Measurements from ENCODE around the gene GPR137.

The GPR137 gene

DNA sequence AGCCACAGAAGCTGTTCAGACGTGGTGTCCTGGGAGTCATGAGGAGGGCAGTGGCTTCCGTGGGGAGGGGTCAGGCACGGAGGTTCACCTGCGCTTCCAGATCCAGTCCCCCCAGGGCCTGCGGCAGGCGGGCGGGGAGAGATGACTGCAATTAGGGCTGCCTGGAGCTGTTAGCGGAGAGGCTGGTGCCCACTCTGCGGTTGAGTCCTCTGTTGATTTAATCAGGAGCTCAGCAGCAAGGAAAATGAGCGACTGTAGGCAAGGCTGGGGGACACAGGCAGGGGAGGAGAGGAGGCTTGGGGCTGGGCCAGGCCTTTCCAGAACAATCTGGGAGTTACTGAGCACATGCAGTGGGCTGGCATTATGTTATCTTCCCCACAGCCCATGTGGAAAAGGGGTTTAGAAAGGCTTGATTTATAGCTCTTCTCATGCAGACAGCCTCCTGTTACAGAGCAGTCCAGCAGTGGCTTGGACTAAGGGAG, 21.2 kb upstream of the GPR137 start:
- no peak for DNase-seq (ENCODE audit: extremely low spot score)
- POLR2A ChIA-PET: interaction anchor here (0.6 to 2.3 kb wide), 6 partner anchors 17 to 79 kb away, joined by 3 to 5 read pairs (median 3); partner anchors contain the start of genes PPP1R14B, STIP1 and TRMT112
- CTCF ChIA-PET: no interaction called here
- TF ChIP-seq FOXK2 (IDR thresholded peaks at IDR 0.05) (no peak), SP1 (IDR thresholded peaks at IDR 0.05) (no peak), ZNF384 (IDR thresholded peaks at IDR 0.05) (no peak), PKNOX1 (IDR thresholded peaks at IDR 0.05) (no peak), FOXA1 (IDR thresholded peaks at IDR 0.05) (no peak), FOXM1 (IDR thresholded peaks at IDR 0.05; ENCODE audit: borderline replicate concordance) (no peak), ARNT (IDR thresholded peaks at IDR 0.05) (no peak), L3MBTL2 (conservative IDR thresholded peaks at IDR 0.05) (no peak), NFRKB (IDR thresholded peaks at IDR 0.05) (no peak), BHLHE40 (IDR thresholded peaks at IDR 0.05; ENCODE audit: borderline replicate concordance) (no peak), TARDBP (IDR thresholded peaks at IDR 0.05) (no peak), LEF1 (IDR thresholded peaks at IDR 0.05; ENCODE audit: borderline replicate concordance) (no peak), ELF4 (IDR thresholded peaks at IDR 0.05) (no peak), CTBP1 (IDR thresholded peaks at IDR 0.05; ENCODE audit: borderline replicate concordance) (no peak), SUZ12 (IDR thresholded peaks at IDR 0.05) (no peak), HDGF (IDR thresholded peaks at IDR 0.05; ENCODE audit: borderline replicate concordance) (no peak)

GRCh38 chr11:64265176-64266160, 20.2 kb upstream of the GPR137 start:
- TF ChIP-seq SP1 (IDR thresholded peaks at IDR 0.05) (no peak), TARDBP (IDR thresholded peaks at IDR 0.05) (no peak), NFRKB (IDR thresholded peaks at IDR 0.05) (no peak), FOXK2 (IDR thresholded peaks at IDR 0.05) (no peak), ARNT (IDR thresholded peaks at IDR 0.05) (no peak), SUZ12 (IDR thresholded peaks at IDR 0.05) (no peak), LEF1 (IDR thresholded peaks at IDR 0.05; ENCODE audit: borderline replicate concordance) (no peak), HDGF (IDR thresholded peaks at IDR 0.05; ENCODE audit: borderline replicate concordance) (no peak), BHLHE40 (IDR thresholded peaks at IDR 0.05; ENCODE audit: borderline replicate concordance) (no peak), FOXM1 (IDR thresholded peaks at IDR 0.05; ENCODE audit: borderline replicate concordance) (no peak), CTBP1 (IDR thresholded peaks at IDR 0.05; ENCODE audit: borderline replicate concordance) (no peak), PKNOX1 (IDR thresholded peaks at IDR 0.05) (no peak)
- POLR2A ChIA-PET: interaction anchor here (0.7 to 2.3 kb wide), 5 partner anchors 10 to 26 kb away, joined by 3 to 5 read pairs (median 3); partner anchors contain the start of gene PPP1R14B
- DNase-seq (ENCODE audit: extremely low spot score): no peak
- CTCF ChIA-PET: no interaction called here

- CTCF ChIA-PET: no interaction called here
- POLR2A ChIA-PET: no interaction called here
- TF ChIP-seq ARNT (IDR thresholded peaks at IDR 0.05): no peak
- TF ChIP-seq TARDBP (IDR thresholded peaks at IDR 0.05): no peak
- TF ChIP-seq L3MBTL2 (conservative IDR thresholded peaks at IDR 0.05): no peak
- TF ChIP-seq ZNF384 (IDR thresholded peaks at IDR 0.05): no peak
- TF ChIP-seq ELF4 (IDR thresholded peaks at IDR 0.05): no peak
- no peak for TF ChIP-seq PKNOX1 (IDR thresholded peaks at IDR 0.05)
- no peak for TF ChIP-seq HDGF (IDR thresholded peaks at IDR 0.05; ENCODE audit: borderline replicate concordance)
- TF ChIP-seq CTBP1 (IDR thresholded peaks at IDR 0.05; ENCODE audit: borderline replicate concordance): no peak
- no peak for TF ChIP-seq FOXK2 (IDR thresholded peaks at IDR 0.05)
- no peak for TF ChIP-seq SUZ12 (IDR thresholded peaks at IDR 0.05)
- TF ChIP-seq FOXA1 (IDR thresholded peaks at IDR 0.05): no peak
- no peak for TF ChIP-seq NFRKB (IDR thresholded peaks at IDR 0.05)
- no peak for DNase-seq (ENCODE audit: extremely low spot score)
These were observed 19.3 kb upstream of the GPR137 start for GRCh38 chr11:64266339-64266738.

GRCh38 chr11:64267207-64267945, 18.3 kb upstream of the GPR137 start:
- ChIA-PET CTCF (interaction anchor here (1.2 kb wide), 1 partner anchor 16 kb away, joined by 3 read pairs; no protein-coding TSS in a partner anchor), POLR2A (interaction anchor here (0.8 to 5.5 kb wide), 3 partner anchors 19 to 41 kb away, joined by 3 to 78 read pairs (median 3); partner anchors contain the start of genes NUDT22, PLCB3, PPP1R14B and TRPT1)
- DNase-seq (ENCODE audit: extremely low spot score): no peak
- no peak for TF ChIP-seq TARDBP (IDR thresholded peaks at IDR 0.05)
- TF ChIP-seq LEF1 (IDR thresholded peaks at IDR 0.05; ENCODE audit: borderline replicate concordance): no peak
- no peak for TF ChIP-seq CTBP1 (IDR thresholded peaks at IDR 0.05; ENCODE audit: borderline replicate concordance)
- TF ChIP-seq ARNT (IDR thresholded peaks at IDR 0.05): no peak
- no peak for TF ChIP-seq NFRKB (IDR thresholded peaks at IDR 0.05)
- no peak for TF ChIP-seq HDGF (IDR thresholded peaks at IDR 0.05; ENCODE audit: borderline replicate concordance)
- no peak for TF ChIP-seq FOXK2 (IDR thresholded peaks at IDR 0.05)
- no peak for TF ChIP-seq PKNOX1 (IDR thresholded peaks at IDR 0.05)
- TF ChIP-seq L3MBTL2 (conservative IDR thresholded peaks at IDR 0.05): no peak
- no peak for TF ChIP-seq BHLHE40 (IDR thresholded peaks at IDR 0.05; ENCODE audit: borderline replicate concordance)

Measured in HEK293T (cell line).